IgD-negative memory B cell (primary cell): ENCODE measurements around the gene AMMECR1L. TPM values are rescaled to one million over a fixed set of nuclear protein-coding genes. Genes with fewer than 3 reads are reported as not detected.

ENCODE experiments used
- H3K27ac Mint-ChIP-seq, 3 donors: one replicate each; pipeline ENCODE4 v1.8.0; 2020 to 2022; ENCODE audit warnings: mild to moderate bottlenecking in 3 of 3, mixed read lengths in 3 of 3, moderate library complexity in 1 of 3
- H3K27me3 Mint-ChIP-seq: one replicate; pipeline ENCODE4 v1.8.0; 2021; ENCODE audit warnings: mixed read lengths
- H3K36me3 Mint-ChIP-seq: one replicate; pipeline ENCODE4 v1.8.0; 2020; ENCODE audit warnings: mild to moderate bottlenecking, mixed read lengths
- H3K4me1 Mint-ChIP-seq, 3 donors: one replicate each; pipeline ENCODE4 v1.8.0; 2020 to 2022; ENCODE audit warnings: mixed read lengths in 3 of 3, mild to moderate bottlenecking in 1 of 3
- H3K4me3 Mint-ChIP-seq, 4 donors: one replicate each; pipeline ENCODE4 v1.8.0; 2020 to 2022; ENCODE audit warnings: mild to moderate bottlenecking in 4 of 4, mixed read lengths in 4 of 4, moderate library complexity in 3 of 4
- H3K9me3 Mint-ChIP-seq, 3 donors: one replicate each; pipeline ENCODE4 v1.8.0; 2020 to 2021; ENCODE audit warnings: mixed read lengths in 3 of 3, mild to moderate bottlenecking in 1 of 3
- polyA plus RNA-seq: library from polyadenylated mRNA; unstranded; fragments of 300-500 nt; fragmentation: Illumina TruSeq; gene quantifications from one replicate; pipeline ENCODE4 v1.2.3, GENCODE V29; 2021

AMMECR1L gene
- polyA plus RNA-seq, 1 donor from 2014 or later, result 6.7 TPM

DNA sequence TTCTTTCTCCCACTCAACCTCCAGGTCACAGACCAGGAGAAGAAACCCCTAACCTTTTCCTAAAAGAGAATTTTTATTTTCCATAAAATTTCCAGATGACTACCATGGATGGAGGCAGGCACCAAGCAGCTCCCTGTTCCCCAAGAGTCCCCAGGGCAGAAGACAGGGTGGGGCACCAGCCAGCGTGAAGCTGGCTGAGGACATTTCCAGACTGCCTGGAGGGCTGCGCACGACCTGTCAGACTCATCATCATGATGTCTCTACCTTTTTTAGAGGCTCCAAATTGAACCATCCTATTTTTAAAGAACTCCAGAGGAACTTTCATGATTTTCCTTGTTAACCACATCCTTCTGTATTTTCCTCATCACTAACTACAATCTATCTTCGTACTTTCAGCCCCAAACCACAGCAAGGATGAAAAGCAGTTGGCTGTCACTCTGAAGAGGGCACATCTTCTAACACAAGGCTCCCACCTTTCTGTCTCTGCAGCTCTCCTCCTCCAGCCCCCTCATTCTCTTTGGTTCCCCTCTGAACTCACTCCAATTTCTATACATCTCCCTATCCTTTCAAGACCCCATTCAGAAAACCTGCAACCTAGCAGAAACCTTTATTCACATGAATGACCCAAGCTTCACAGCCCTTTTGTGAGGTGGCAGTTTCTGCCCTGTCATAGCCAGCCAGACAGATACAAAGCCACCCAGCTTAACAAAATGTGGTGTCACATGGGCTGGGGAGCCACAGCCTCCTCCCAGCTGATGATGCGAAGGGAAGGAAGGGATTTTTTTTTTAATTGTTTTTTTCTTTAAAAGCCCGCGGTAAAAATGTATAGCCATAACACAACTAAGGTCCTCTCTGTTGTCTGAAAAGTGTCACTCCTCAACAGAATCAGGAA, 11.1 kb downstream of the AMMECR1L start:
- Mint-ChIP-seq H3K36me3 (no peaks in the 10 kb centered on the region), H3K4me1 (peaks cover 13 to 20% (median 13%) of the 10 kb centered on the region in 3 donors), H3K27me3 (no peaks in the 10 kb centered on the region), H3K4me3 (no peak overlapping the region), H3K9me3 (no peaks in the 10 kb centered on the region), H3K27ac (peak overlapping the region in 1 of 3 donors; percentile 48)

- Mint-ChIP-seq H3K27ac (peak overlapping the region in 1 of 3 donors; percentile 48), H3K9me3 (no peaks in the 10 kb centered on the region), H3K4me3 (no peak overlapping the region), H3K36me3 (peaks cover 3% of the 10 kb centered on the region), H3K27me3 (no peaks in the 10 kb centered on the region), H3K4me1 (peaks cover 9 to 14% (median 13%) of the 10 kb centered on the region in 3 donors)
Observed at GRCh38 chr2:127873707-127874303, 12.0 kb downstream of the AMMECR1L start.

DNA sequence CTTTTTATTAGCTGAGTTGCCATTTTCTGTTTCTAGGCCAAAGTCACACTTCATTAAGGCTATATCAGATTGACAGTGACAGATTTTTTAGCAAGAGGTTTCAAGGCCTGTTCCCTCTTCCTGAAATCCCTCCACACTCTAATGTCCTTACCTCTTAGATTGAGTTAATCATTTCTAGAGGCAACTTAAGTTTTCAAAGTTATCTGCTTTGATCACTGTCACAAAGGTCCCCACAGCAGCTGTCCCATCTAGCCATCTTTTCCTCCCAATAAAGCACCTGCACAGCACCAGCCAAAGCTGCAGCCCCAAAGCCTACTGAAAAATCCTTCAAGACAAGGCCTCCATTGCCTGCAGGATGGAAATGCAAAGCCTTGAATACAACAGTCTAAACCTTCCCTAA, 13.4 kb downstream of the AMMECR1L start:
- Mint-ChIP-seq H3K27ac (peak overlapping the region in 2 of 3 donors; percentile 56 to 83), H3K4me1 (peaks cover 4 to 13% (median 7%) of the 10 kb centered on the region in 3 donors), H3K4me3 (no peak overlapping the region)

DNA sequence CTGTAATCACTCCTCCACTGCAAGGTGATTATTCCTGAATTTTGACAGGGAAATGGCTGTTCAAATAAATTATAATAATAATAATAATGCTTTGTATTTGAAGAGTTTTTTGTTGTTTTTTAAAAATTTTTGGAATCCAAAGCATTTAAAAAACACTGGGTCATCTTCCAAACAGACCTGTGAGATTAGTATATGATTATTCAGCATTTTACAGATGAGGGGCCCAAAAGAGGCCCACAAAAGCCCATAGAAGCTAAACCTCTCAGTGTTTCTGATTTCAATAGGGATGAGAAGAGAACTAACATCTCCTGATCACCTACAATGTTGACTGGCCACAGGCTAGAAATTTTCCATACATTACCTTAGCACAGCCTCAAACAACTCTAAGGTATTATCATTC, 19.8 kb downstream of the AMMECR1L start:
- H3K36me3 Mint-ChIP-seq, result peaks cover 10% of the 10 kb centered on the region
- H3K27ac Mint-ChIP-seq, result no peak overlapping the region
- no peaks in the 10 kb centered on the region for H3K9me3 Mint-ChIP-seq
- no peaks in the 10 kb centered on the region for H3K27me3 Mint-ChIP-seq
- no peak overlapping the region for H3K4me3 Mint-ChIP-seq
- peaks cover 0 to 4% (median 0%) of the 10 kb centered on the region in 3 donors for H3K4me1 Mint-ChIP-seq

More for the DNA sequence above, 13.4 kb downstream of the AMMECR1L start:
- Mint-ChIP-seq H3K36me3 (peaks cover 3% of the 10 kb centered on the region), H3K27me3 (no peaks in the 10 kb centered on the region), H3K9me3 (no peaks in the 10 kb centered on the region)

- no peaks in the 10 kb centered on the region for H3K27me3 Mint-ChIP-seq
- H3K9me3 Mint-ChIP-seq, result no peaks in the 10 kb centered on the region
- H3K27ac Mint-ChIP-seq, result no peak overlapping the region
- no peak overlapping the region for H3K4me3 Mint-ChIP-seq
- H3K36me3 Mint-ChIP-seq, result peaks cover 10% of the 10 kb centered on the region
- H3K4me1 Mint-ChIP-seq, result peaks cover 1 to 7% (median 3%) of the 10 kb centered on the region in 3 donors
Observed at GRCh38 chr2:127864877-127865276, 20.9 kb downstream of the AMMECR1L start.

DNA sequence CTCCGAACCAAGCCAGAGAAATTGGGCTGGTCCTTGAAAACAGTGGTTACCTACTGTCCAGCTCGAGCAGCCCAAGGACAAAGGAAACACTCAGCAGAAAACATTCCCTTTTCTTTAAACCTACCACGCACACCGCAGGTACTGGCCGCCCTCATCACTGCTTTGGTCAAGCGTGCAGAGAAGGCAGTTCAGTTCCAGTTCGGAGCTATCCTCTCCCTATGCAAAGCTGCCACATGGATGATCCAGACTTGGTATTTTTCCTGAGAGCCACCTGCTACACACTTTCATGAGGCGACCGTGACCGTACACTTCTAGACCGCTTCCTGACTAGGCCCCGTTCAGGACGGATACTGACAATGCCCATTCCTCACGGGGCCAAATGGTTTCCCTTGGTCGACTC, 23.5 kb downstream of the AMMECR1L start:
- Mint-ChIP-seq H3K36me3 (peaks cover 7% of the 10 kb centered on the region), H3K27ac (no peak overlapping the region), H3K4me1 (peaks cover 11 to 12% (median 12%) of the 10 kb centered on the region in 3 donors), H3K27me3 (no peaks in the 10 kb centered on the region), H3K9me3 (no peaks in the 10 kb centered on the region), H3K4me3 (no peak overlapping the region)

DNA sequence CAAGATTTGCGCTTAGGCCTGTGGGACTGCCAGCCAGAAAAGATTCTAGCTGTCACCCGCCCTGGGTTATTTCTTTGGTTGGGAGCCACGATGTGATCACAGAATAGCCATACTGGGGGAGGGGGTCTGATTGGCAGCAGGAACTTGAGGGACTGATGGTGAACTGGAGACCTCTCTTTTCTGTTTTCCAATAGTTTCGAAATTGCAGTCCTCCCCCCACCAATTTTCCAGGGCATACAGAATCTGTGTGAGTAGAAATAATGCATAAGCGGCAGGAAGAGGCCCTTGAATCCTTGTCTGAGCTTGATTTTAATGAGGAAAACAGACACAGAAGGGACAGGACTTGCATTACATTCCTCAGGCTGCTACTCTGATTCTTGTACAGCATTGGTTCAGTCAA, 25.6 kb downstream of the AMMECR1L start:
- H3K27me3 Mint-ChIP-seq, result no peaks in the 10 kb centered on the region
- no peaks in the 10 kb centered on the region for H3K9me3 Mint-ChIP-seq
- H3K4me1 Mint-ChIP-seq, result peaks cover 13 to 21% (median 16%) of the 10 kb centered on the region in 3 donors
- H3K36me3 Mint-ChIP-seq, result peaks cover 7% of the 10 kb centered on the region
- no peak overlapping the region for H3K27ac Mint-ChIP-seq
- H3K4me3 Mint-ChIP-seq, result peak overlapping the region in 2 of 4 donors; percentile 65 to 75

- Mint-ChIP-seq H3K9me3 (no peaks in the 10 kb centered on the region), H3K4me3 (peak overlapping the region; percentile 65 to 93 (median 76)), H3K36me3 (peaks cover 7% of the 10 kb centered on the region), H3K27ac (peak overlapping the region; percentile 23 to 87 (median 80)), H3K4me1 (peaks cover 14 to 22% (median 16%) of the 10 kb centered on the region in 3 donors), H3K27me3 (no peaks in the 10 kb centered on the region)
Observed at GRCh38 chr2:127859712-127860085, 26.1 kb downstream of the AMMECR1L start.

GRCh38 chr2:127857265-127857808, 28.4 kb downstream of the AMMECR1L start:
- Mint-ChIP-seq H3K4me1 (peaks cover 16 to 30% (median 27%) of the 10 kb centered on the region in 3 donors), H3K27ac (peak overlapping the region; percentile 53 to 84 (median 65)), H3K4me3 (peak overlapping the region; percentile 80 to 97 (median 90)), H3K9me3 (no peaks in the 10 kb centered on the region), H3K36me3 (no peaks in the 10 kb centered on the region), H3K27me3 (no peaks in the 10 kb centered on the region)

DNA sequence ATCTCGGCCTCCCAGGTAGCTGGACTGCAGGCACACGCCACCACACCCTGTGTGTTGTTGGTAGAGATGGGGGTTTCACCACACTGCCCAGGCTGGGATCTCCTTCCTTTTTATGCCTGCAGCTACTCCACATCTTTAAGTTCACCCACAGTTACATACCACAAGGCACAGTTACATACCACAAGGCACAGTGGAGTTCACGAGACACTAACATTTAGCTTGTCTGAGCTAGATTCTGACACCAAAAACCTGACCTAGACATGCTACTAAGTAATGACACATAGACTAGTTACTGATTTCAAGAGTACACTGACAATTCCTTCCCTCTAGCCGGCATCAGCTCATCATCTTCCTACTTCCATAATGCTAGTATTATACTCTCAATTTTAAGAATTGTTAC, 32.1 kb downstream of the AMMECR1L start:
- H3K4me3 Mint-ChIP-seq, result no peak overlapping the region

GRCh38 chr2:127852388-127852787, 33.4 kb downstream of the AMMECR1L start:
- H3K36me3 Mint-ChIP-seq, result no peaks in the 10 kb centered on the region
- no peak overlapping the region for H3K4me3 Mint-ChIP-seq

More for the DNA sequence above, 32.1 kb downstream of the AMMECR1L start:
- Mint-ChIP-seq H3K36me3 (no peaks in the 10 kb centered on the region), H3K4me1 (peaks cover 13 to 23% (median 19%) of the 10 kb centered on the region in 3 donors), H3K27ac (peak overlapping the region in 1 of 3 donors; percentile 15), H3K9me3 (no peaks in the 10 kb centered on the region), H3K27me3 (no peaks in the 10 kb centered on the region)

DNA sequence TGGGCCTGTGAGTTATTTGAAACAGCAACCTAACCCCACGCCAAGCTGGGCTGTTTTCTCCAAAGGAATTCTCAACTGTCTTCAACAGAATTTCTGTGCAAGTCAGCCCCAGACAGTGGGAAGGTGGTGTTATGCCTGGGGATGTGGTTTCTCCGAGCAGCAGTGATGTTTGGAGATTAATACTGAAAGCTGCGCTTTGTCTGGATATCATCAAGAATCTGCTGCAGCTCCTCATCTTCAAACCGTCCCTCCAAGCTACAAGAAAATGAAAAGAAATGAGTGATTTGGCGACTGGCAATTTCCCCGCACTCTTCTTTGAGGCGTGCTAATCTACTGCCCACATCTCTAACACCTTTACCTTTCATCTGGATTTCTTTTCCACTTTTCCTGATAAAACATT, 37.8 kb downstream of the AMMECR1L start:
- H3K4me3 Mint-ChIP-seq, result no peak overlapping the region
- no peak overlapping the region for H3K27ac Mint-ChIP-seq
- H3K36me3 Mint-ChIP-seq, result peaks cover 11% of the 10 kb centered on the region
- H3K27me3 Mint-ChIP-seq, result no peaks in the 10 kb centered on the region
- H3K4me1 Mint-ChIP-seq, result peaks cover 0 to 2% (median 2%) of the 10 kb centered on the region in 3 donors
- H3K9me3 Mint-ChIP-seq, result no peaks in the 10 kb centered on the region

More at GRCh38 chr2:127852388-127852787, 33.4 kb downstream of the AMMECR1L start:
- no peaks in the 10 kb centered on the region for H3K27me3 Mint-ChIP-seq
- no peaks in the 10 kb centered on the region for H3K9me3 Mint-ChIP-seq
- H3K4me1 Mint-ChIP-seq, result peaks cover 10 to 19% (median 17%) of the 10 kb centered on the region in 3 donors
- H3K27ac Mint-ChIP-seq, result peak overlapping the region in 1 of 3 donors; percentile 76

DNA sequence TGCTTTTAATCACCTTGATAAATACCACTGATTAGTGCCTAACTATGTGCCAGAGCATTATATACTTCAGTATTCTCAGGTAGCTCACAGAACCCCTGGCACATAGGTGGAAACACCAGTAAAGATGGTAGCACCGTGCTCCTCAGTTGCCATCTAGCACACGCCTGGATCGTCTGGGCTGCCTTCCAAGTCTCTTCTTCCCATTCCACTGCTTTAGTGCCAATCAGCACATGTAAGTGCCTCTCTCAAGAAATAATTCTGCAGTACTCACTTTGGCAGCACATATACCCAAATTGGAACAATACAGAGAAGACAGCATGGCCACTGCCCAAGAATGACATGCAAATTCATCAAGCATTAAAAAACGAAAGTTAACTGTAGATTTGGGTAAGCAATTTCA, 40.8 kb downstream of the AMMECR1L start:
- Mint-ChIP-seq H3K4me3 (no peak overlapping the region), H3K27me3 (peaks cover 2% of the 10 kb centered on the region), H3K4me1 (peaks cover 0 to 6% (median 0%) of the 10 kb centered on the region in 3 donors), H3K9me3 (no peaks in the 10 kb centered on the region), H3K27ac (no peak overlapping the region), H3K36me3 (peaks cover 11% of the 10 kb centered on the region)

DNA sequence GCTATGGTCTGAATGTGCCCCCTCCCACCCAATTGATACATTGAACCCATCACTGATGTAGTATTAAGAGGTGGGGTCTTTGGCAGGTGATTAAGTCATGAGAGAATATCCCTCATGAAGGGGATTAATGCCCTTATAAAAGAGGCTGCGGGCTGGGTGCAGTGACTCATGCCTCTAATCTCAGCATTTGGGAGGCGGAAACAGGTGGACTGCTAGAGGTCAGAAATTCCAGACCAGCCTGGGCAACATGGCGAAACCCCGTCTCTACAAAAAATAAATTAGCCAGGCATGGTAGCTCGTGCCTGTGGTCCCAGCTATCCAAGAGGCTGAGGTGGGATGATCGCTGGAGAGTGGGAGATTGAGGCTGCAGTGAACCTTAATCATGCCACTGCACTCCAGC, 42.1 kb downstream of the AMMECR1L start:
- Mint-ChIP-seq H3K4me3 (no peak overlapping the region), H3K27me3 (peaks cover 2% of the 10 kb centered on the region), H3K9me3 (no peaks in the 10 kb centered on the region), H3K36me3 (peaks cover 11% of the 10 kb centered on the region), H3K27ac (no peak overlapping the region), H3K4me1 (peaks cover 0 to 6% (median 0%) of the 10 kb centered on the region in 3 donors)
